ENCODE results near the gene APBA2.

DNA sequence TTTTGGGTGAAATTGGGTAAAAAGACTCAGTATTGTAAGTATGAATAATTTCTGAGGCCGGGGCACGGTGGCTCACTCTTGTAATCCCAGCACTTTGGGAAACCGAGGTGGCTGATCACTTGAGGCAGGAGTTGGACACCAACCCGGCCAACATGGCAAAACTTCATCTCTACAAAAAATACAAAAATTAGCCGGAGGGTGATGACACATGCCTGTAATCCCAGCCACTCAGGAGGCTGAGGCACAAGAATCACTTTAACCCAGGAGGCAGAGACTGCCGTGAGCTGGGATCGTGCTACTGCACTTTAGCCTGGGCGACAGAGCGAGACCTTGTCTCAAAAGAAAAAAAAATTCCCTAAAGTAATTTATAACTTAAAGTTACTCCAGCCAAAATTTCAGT lies 162.2 kb downstream of the APBA2 start:
- TF ChIP-seq, protein P1, sequence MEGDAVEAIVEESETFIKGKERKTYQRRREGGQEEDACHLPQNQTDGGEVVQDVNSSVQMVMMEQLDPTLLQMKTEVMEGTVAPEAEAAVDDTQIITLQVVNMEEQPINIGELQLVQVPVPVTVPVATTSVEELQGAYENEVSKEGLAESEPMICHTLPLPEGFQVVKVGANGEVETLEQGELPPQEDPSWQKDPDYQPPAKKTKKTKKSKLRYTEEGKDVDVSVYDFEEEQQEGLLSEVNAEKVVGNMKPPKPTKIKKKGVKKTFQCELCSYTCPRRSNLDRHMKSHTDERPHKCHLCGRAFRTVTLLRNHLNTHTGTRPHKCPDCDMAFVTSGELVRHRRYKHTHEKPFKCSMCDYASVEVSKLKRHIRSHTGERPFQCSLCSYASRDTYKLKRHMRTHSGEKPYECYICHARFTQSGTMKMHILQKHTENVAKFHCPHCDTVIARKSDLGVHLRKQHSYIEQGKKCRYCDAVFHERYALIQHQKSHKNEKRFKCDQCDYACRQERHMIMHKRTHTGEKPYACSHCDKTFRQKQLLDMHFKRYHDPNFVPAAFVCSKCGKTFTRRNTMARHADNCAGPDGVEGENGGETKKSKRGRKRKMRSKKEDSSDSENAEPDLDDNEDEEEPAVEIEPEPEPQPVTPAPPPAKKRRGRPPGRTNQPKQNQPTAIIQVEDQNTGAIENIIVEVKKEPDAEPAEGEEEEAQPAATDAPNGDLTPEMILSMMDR (IDR thresholded peaks at IDR 0.05; ENCODE audit: low read depth, low read length), result no peak
- TF ChIP-seq EZH2phosphoT487 (IDR thresholded peaks at IDR 0.05; ENCODE audit: low read depth), result no peak
